ENCODE measurements around the gene HACD3. TPM values are rescaled to one million over a fixed set of nuclear protein-coding genes. Genes with fewer than 3 reads are reported as not detected.
A peak's percentile ranks its signal among the peaks of the same experiment; 100 is the strongest.

The HACD3 gene
- total RNA-seq, 1 experiment from 2014 or later: 133 TPM

- H3K9me3 ChIP-seq (ENCODE audit: control insufficient read depth, low read depth, low read length): no peaks in the 10 kb centered on the region
- no peaks in the 10 kb centered on the region for H3K79me1 ChIP-seq (ENCODE audit: insufficient read depth, low read depth, low read length, poor library complexity, severe bottlenecking)
- peaks cover 2% of the 10 kb centered on the region; the same call in 1 of the 2 replicates for H3K4me1 ChIP-seq (ENCODE audit: insufficient read depth, low read length)
- no peak within 1 kb of the TSS for H2AK5ac ChIP-seq (ENCODE audit: insufficient read length, low read length)
- H3K23ac ChIP-seq (ENCODE audit: insufficient read length, low read depth, low read length): no peak within 1 kb of the TSS
- peak within 1 kb of the TSS; percentile 90 to 92 for H3K4me3 Mint-ChIP-seq
- H2BK5ac ChIP-seq (ENCODE audit: insufficient read length, low read length): no peak within 1 kb of the TSS
- peak within 1 kb of the TSS; percentile 41 for H3K27ac ChIP-seq (ENCODE audit: insufficient read length, low read depth, low read length)
- H2BK12ac ChIP-seq (ENCODE audit: insufficient read length, low read depth, low read length): no peak within 1 kb of the TSS
- H3K79me2 ChIP-seq (ENCODE audit: insufficient read depth, low read length): peaks cover 2% of the 10 kb centered on the region; the same call in 1 of the 2 replicates
- H2AFZ ChIP-seq (ENCODE audit: low read length): no peak within 1 kb of the TSS
- no CpG with 5 or more reads among the region's 64 CpGs for WGBS (ENCODE audit: extremely low coverage, insufficient read length, low lambda C conversion rate)
- no peaks in the 10 kb centered on the region for H3K27me3 ChIP-seq (ENCODE audit: insufficient read depth, low read length)
- H3K4me1 Mint-ChIP-seq: peaks cover 16 to 21% of the 10 kb centered on the region in 2 experiments
- H4K5ac ChIP-seq (ENCODE audit: insufficient read length, low read depth, low read length): peak within 1 kb of the TSS; percentile 51
- H3K27me3 Mint-ChIP-seq (ENCODE audit: low read depth): no peaks in the 10 kb centered on the region; the same call in none of the 2 replicates
- peaks cover 0 to 5% (median 0%) of the 10 kb centered on the region in 3 experiments; a peak in 1 of 7 replicates for H3K36me3 Mint-ChIP-seq (ENCODE audit: insufficient read depth in 1 of 3, low read depth in 3 of 3)
- peak within 1 kb of the TSS; percentile 87 for H3K14ac ChIP-seq (ENCODE audit: insufficient read depth, low read length)
- H4K8ac ChIP-seq (replicated peaks; ENCODE audit: insufficient read length, low read depth, low read length): no peak within 1 kb of the TSS
- no peak within 1 kb of the TSS for H2BK15ac ChIP-seq (ENCODE audit: low read depth, low read length)
- H4K20me1 ChIP-seq (ENCODE audit: control insufficient read depth, insufficient read depth, insufficient read length): no peaks in the 10 kb centered on the region
- H2BK20ac ChIP-seq (ENCODE audit: low read depth, low read length, poor library complexity, severe bottlenecking): no peak within 1 kb of the TSS
- peak within 1 kb of the TSS; percentile 92 for H3K4me2 ChIP-seq (ENCODE audit: insufficient read depth, insufficient read length, low read length)
- peak within 1 kb of the TSS; percentile 73 for H3K18ac ChIP-seq (ENCODE audit: insufficient read length, low read depth, low read length)
- H3K23me2 ChIP-seq (ENCODE audit: insufficient read length, low read depth, low read length, poor library complexity, severe bottlenecking): peaks cover 8% of the 10 kb centered on the region
- TF ChIP-seq CTCF (conservative IDR thresholded peaks at IDR 0.05): peak; percentile 74
- H3K27ac Mint-ChIP-seq: peak within 1 kb of the TSS; percentile 99
- H3K4ac ChIP-seq (ENCODE audit: low read depth, low read length): peak within 1 kb of the TSS; percentile 25; the same call in 1 of the 2 replicates
- no peaks in the 10 kb centered on the region; a peak in 1 of 5 replicates for H3K9me3 Mint-ChIP-seq
- H3T11ph ChIP-seq (ENCODE audit: low read length): no peak within 1 kb of the TSS
- no peak within 1 kb of the TSS for H2BK120ac ChIP-seq (ENCODE audit: low read depth, low read length, poor library complexity, severe bottlenecking)
- H4K91ac ChIP-seq (ENCODE audit: insufficient read length, low read depth, low read length): no peak within 1 kb of the TSS
- no peak within 1 kb of the TSS for H3K56ac ChIP-seq (ENCODE audit: insufficient read length, low read depth, low read length)
- peak; percentile 98 for DNase-seq
- peak within 1 kb of the TSS; percentile 87 for H3K9ac ChIP-seq (ENCODE audit: extremely low read depth, insufficient read length, low read length)
These were observed 80.8 kb downstream of the HACD3 start, which contains the start of gene INTS14 for GRCh38 chr15:65610871-65611718. TSS of gene INTS14 (minus strand) at chr15:65611131. CDS start at chr15:65607380, 3,751 bp downstream.

Measured in H9 (cell line).